H1 (cell line): Measurements from ENCODE around the gene COL12A1. TPM values are rescaled to one million over a fixed set of nuclear protein-coding genes. Genes with fewer than 3 reads are reported as not detected.

ENCODE experiments used
- CTCF ChIA-PET: fragments of 300-600 bp; sonication (Branson Sonifier 250); formaldehyde crosslinking; loops from one replicate; lab custom pipeline; 2021; ENCODE audit not compliant: partially characterized antibody; lab: Charles Lee
- POLR2A ChIA-PET: fragments of 300-600 bp; sonication (Branson Sonifier 250); formaldehyde crosslinking; loops from one replicate; lab custom pipeline; 2021; ENCODE audit warnings: inconsistent platforms; ENCODE audit not compliant: partially characterized antibody; lab: Charles Lee
- DNase-seq, 2 experiments: peaks; one replicate each; pipeline versions ENCODE4 v3.0.0 to v3.0.0-alpha.2; 2010 to 2022; ENCODE audit warnings: low spot score in 2 of 2, low read depth in 1 of 2, mixed read lengths in 1 of 2
- FAIRE-seq: peaks from 2 replicates; lab custom pipeline; 2011; peaks lifted over from hg19 to GRCh38; lab: Jason Lieb, UNC
- H2AFZ ChIP-seq: 2 replicates; pipeline ENCODE4 v1.8.1; 2012; ENCODE audit warnings: low read length, inconsistent platforms
- H2AK5ac ChIP-seq: 2 replicates; pipeline ENCODE4 v1.6.1; 2013; ENCODE audit warnings: low read depth, low read length
- H2BK120ac ChIP-seq: replicated peaks from 2 replicates; pipeline ENCODE3; 2013; ENCODE audit warnings: low read depth, low read length, inconsistent platforms
- H2BK12ac ChIP-seq: 2 replicates; pipeline ENCODE4 v1.6.1; 2013; ENCODE audit warnings: low read depth, low read length
- H2BK15ac ChIP-seq: 2 replicates; pipeline ENCODE4 v1.6.1; 2013; ENCODE audit warnings: low read length
- H2BK20ac ChIP-seq: 2 replicates; pipeline ENCODE4 v1.6.1; 2013; ENCODE audit warnings: low read length
- H2BK5ac ChIP-seq: 2 replicates; pipeline ENCODE4 v1.6.1; 2013; ENCODE audit warnings: low read depth, low read length
- H3K14ac ChIP-seq: 2 replicates; pipeline ENCODE4 v1.6.1; 2013; ENCODE audit warnings: inconsistent platforms; ENCODE audit not compliant: insufficient read length
- H3K18ac ChIP-seq: 2 replicates; pipeline ENCODE4 v1.6.1; 2013; ENCODE audit warnings: low read length; ENCODE audit errors: extremely low read depth
- H3K23ac ChIP-seq: 2 replicates; pipeline ENCODE4 v1.6.1; 2013; ENCODE audit warnings: inconsistent platforms; ENCODE audit not compliant: insufficient read length
- H3K23me2 ChIP-seq: 2 replicates; pipeline ENCODE4 v1.6.1; 2013; ENCODE audit warnings: low read depth, low read length
- H3K27ac ChIP-seq: 2 replicates; pipeline ENCODE4 v1.6.1; 2011; ENCODE audit warnings: low read depth, low read length, inconsistent platforms
- H3K27me3 ChIP-seq, 4 experiments: replicated peaks in 1 of 4; 1 replicate in 1 of 4; 2 replicates in 3 of 4; pipeline versions ENCODE4 v1.6.1 to v1.8.1; 2011 to 2013; ENCODE audit warnings: low read length in 3 of 4, mild to moderate bottlenecking in 3 of 4, inconsistent platforms in 2 of 4, mixed read lengths in 2 of 4, moderate library complexity in 1 of 4; ENCODE audit not compliant: control insufficient read depth in 3 of 4, insufficient read depth in 3 of 4; ENCODE audit errors: extremely low read depth in 1 of 4
- H3K36me3 ChIP-seq, 4 experiments: 2 replicates each; pipeline versions ENCODE4 v1.6.1 to v1.8.1; 2011 to 2013; ENCODE audit warnings: mild to moderate bottlenecking in 4 of 4, low read length in 3 of 4, moderate library complexity in 2 of 4, control low read depth in 1 of 4, inconsistent platforms in 1 of 4; ENCODE audit not compliant: insufficient read depth in 4 of 4, control insufficient read depth in 2 of 4
- H3K4ac ChIP-seq: replicated peaks from 2 replicates; pipeline ENCODE3; 2013; ENCODE audit warnings: low read length, low read depth, mixed read lengths, inconsistent platforms; ENCODE audit not compliant: insufficient read length
- H3K4me1 ChIP-seq, 4 experiments: replicated peaks in 1 of 4; 1 replicate in 1 of 4; 2 replicates in 3 of 4; pipeline versions ENCODE4 v1.6.1 to v1.8.1; 2011 to 2013; ENCODE audit warnings: low read length in 3 of 4, inconsistent platforms in 2 of 4, mixed read lengths in 1 of 4; ENCODE audit not compliant: insufficient read depth in 4 of 4, control insufficient read depth in 3 of 4
- H3K4me2 ChIP-seq, 2 experiments: 2 replicates each; pipeline versions ENCODE4 v1.6.1 to v1.8.1; 2011 to 2013; ENCODE audit warnings: low read depth in 2 of 2, low read length in 2 of 2, control low read depth in 1 of 2, inconsistent platforms in 1 of 2, mild to moderate bottlenecking in 1 of 2; ENCODE audit not compliant: insufficient read depth in 1 of 2
- H3K4me3 ChIP-seq, 4 experiments: fragments of 200-600, 300-600 bp in 1 of 4; sonication (generic), shearing (Covaris generic), sonication (Bioruptor Twin) in 1 of 4; 2 replicates each; pipeline versions ENCODE4 v1.5.1 to v1.8.1; 2011 to 2016; ENCODE audit warnings: low read length in 4 of 4, low read depth in 3 of 4, control low read depth in 2 of 4, inconsistent platforms in 2 of 4, mild to moderate bottlenecking in 2 of 4, mixed read lengths in 1 of 4, moderate library complexity in 1 of 4; ENCODE audit not compliant: insufficient read depth in 2 of 4; ENCODE audit errors: extremely low read depth in 1 of 4
- H3K56ac ChIP-seq: replicated peaks from 2 replicates; pipeline ENCODE3; 2013; ENCODE audit warnings: low read depth, mild to moderate bottlenecking, mixed read lengths, low read length, inconsistent platforms; ENCODE audit not compliant: insufficient read length
- H3K79me1 ChIP-seq: 2 replicates; pipeline ENCODE4 v1.6.1; 2013; ENCODE audit warnings: low read depth, low read length, control low read depth
- H3K79me2 ChIP-seq, 2 experiments: 2 replicates each; pipeline versions ENCODE4 v1.6.1 to v1.8.1; 2012 to 2013; ENCODE audit warnings: low read length in 2 of 2, mild to moderate bottlenecking in 2 of 2, inconsistent platforms in 1 of 2; ENCODE audit not compliant: insufficient read depth in 2 of 2, control insufficient read depth in 1 of 2
- H3K9ac ChIP-seq, 4 experiments: replicated peaks in 1 of 4; 1 replicate in 1 of 4; 2 replicates in 3 of 4; pipeline versions ENCODE4 v1.6.1 to v1.8.1; 2011 to 2013; ENCODE audit warnings: low read depth in 3 of 4, low read length in 3 of 4, control low read depth in 2 of 4, mild to moderate bottlenecking in 2 of 4, moderate library complexity in 2 of 4, inconsistent platforms in 1 of 4; ENCODE audit errors: extremely low read depth in 1 of 4
- H3K9me3 ChIP-seq, 2 experiments: 2 replicates each; pipeline versions ENCODE4 v1.6.1 to v1.8.1; 2012 to 2013; ENCODE audit warnings: mild to moderate bottlenecking in 2 of 2, moderate library complexity in 2 of 2, control low read depth in 1 of 2, inconsistent platforms in 1 of 2, low read depth in 1 of 2, low read length in 1 of 2, mixed read lengths in 1 of 2; ENCODE audit not compliant: insufficient read depth in 2 of 2
- H4K20me1 ChIP-seq, 2 experiments: replicated peaks in 1 of 2; 2 replicates each; pipeline versions ENCODE3 to v1.8.1; 2011 to 2013; ENCODE audit warnings: inconsistent platforms in 2 of 2, low read length in 2 of 2, mild to moderate bottlenecking in 1 of 2; ENCODE audit not compliant: insufficient read depth in 2 of 2, control insufficient read depth in 1 of 2
- H4K5ac ChIP-seq: 2 replicates; pipeline ENCODE4 v1.6.1; 2013; ENCODE audit warnings: low read length, low read depth, mixed read lengths, inconsistent platforms; ENCODE audit not compliant: insufficient read length
- H4K8ac ChIP-seq: 2 replicates; pipeline ENCODE4 v1.8.0; 2013; ENCODE audit warnings: mild to moderate bottlenecking, moderate library complexity, low read length, inconsistent platforms; ENCODE audit not compliant: insufficient read depth; ENCODE audit errors: extremely low read depth
- H4K91ac ChIP-seq: replicated peaks from 2 replicates; pipeline ENCODE3; 2013; ENCODE audit warnings: low read length, mixed read lengths, inconsistent platforms; ENCODE audit not compliant: insufficient read length
- CBX5 ChIP-seq: fragments of 300-800, 300-1000 bp; sonication (generic); IDR thresholded peaks from 2 replicates; pipeline ENCODE4 v1.7.1; 2016; ENCODE audit warnings: antibody characterized with exemption, low read length, low read depth
- FOSL1 ChIP-seq: IDR thresholded peaks from 2 replicates; pipeline ENCODE4 v1.6.1; 2011; ENCODE audit warnings: mild to moderate bottlenecking, low read depth, low read length, moderate library complexity; ENCODE audit not compliant: insufficient read depth
- GABPA ChIP-seq: IDR thresholded peaks from 2 replicates; pipeline ENCODE4 v1.6.1; 2011; ENCODE audit warnings: mild to moderate bottlenecking, low read length, moderate library complexity, borderline replicate concordance; ENCODE audit not compliant: insufficient read depth
- HDAC2 ChIP-seq, 2 experiments: fragments of 300-600 bp in 1 of 2; sonication (generic) in 1 of 2; IDR thresholded peaks; 2 replicates each; pipeline ENCODE4 v1.6.1; 2011 to 2012; ENCODE audit warnings: low read depth in 2 of 2, low read length in 2 of 2, mild to moderate bottlenecking in 2 of 2, moderate library complexity in 2 of 2, borderline replicate concordance in 1 of 2, inconsistent platforms in 1 of 2
- JUND ChIP-seq: IDR thresholded peaks from 2 replicates; pipeline ENCODE4 v1.6.1; 2011; ENCODE audit warnings: mild to moderate bottlenecking, improper control_type of control experiment, low read length
- PHF8 ChIP-seq: fragments of 200-600 bp; sonication (generic); conservative IDR thresholded peaks from 2 replicates; pipeline ENCODE4 v1.7.1; 2012; ENCODE audit warnings: low read depth, mild to moderate bottlenecking, inconsistent platforms, low read length, moderate library complexity
- POLR2AphosphoS5 ChIP-seq: IDR thresholded peaks from 2 replicates; pipeline ENCODE4 v1.6.1; 2011; ENCODE audit warnings: low read depth, low read length
- WGBS, 2 experiments: shearing (Covaris generic) in 1 of 2; methylation state at CpG; one replicate each; pipeline versions ENCODE4 v1.1.6 to v1.1.7; 2013 to 2015; ENCODE audit warnings: low lambda C conversion rate in 2 of 2, mixed read lengths in 2 of 2, inconsistent platforms in 1 of 2, low coverage in 1 of 2, missing lambda C conversion rate in 1 of 2; ENCODE audit not compliant: insufficient replicate concordance in 2 of 2, insufficient coverage in 1 of 2, insufficient read length in 1 of 2; ENCODE audit errors: extremely low coverage in 1 of 2, missing lambda C conversion rate in 1 of 2; 5-methylcytosine and 5-hydroxymethylcytosine counted together
- polyA plus RNA-seq, 7 experiments: library from polyadenylated mRNA; depleted of rRNA in 3 of 7; stranded (reverse) in 5 of 7; unstranded in 2 of 7; fragments of >200 nt in 5 of 7; fragments of 200-250 nt in 2 of 7; gene quantifications; 1 replicate in 5 of 7; 2 replicates in 1 of 7; 4 replicates in 1 of 7; pipeline versions ENCODE4 v1.2.1 to v1.2.3, GENCODE V29; 2011 to 2013; ENCODE audit warnings: missing spikeins in 2 of 7, mixed read lengths in 2 of 7
- total RNA-seq: library from RNA; stranded (reverse); fragmentation: NEBNext Ultra II Directional; extraction: Animal tissue kit (Norgen Biotek cat#: 25700); gene quantifications from 2 replicates; pipeline ENCODE4 v1.2.1, GENCODE V29; 2021

The COL12A1 gene
- total and polyA plus RNA-seq, 2 of the 8 experiments (the other 6 are each of a cell fraction or from before 2014, with no cell fraction given), result 1.4 to 4.7 TPM

GRCh38 chr6:75130784-75131183 lies 75.1 kb downstream of the COL12A1 start:
- no peak overlapping the region for H2BK120ac ChIP-seq
- H3K18ac ChIP-seq, result no peak overlapping the region
- H2BK15ac ChIP-seq, result no peak overlapping the region
- no peaks in the 10 kb centered on the region for H3K9me3 ChIP-seq
- H3K23ac ChIP-seq, result no peak overlapping the region
- H3K23me2 ChIP-seq, result no peaks in the 10 kb centered on the region
- H2BK12ac ChIP-seq, result no peak overlapping the region
- no peak overlapping the region for H3K4ac ChIP-seq
- H3K36me3 ChIP-seq, result no peaks in the 10 kb centered on the region
- H4K5ac ChIP-seq, result no peak overlapping the region
- H3K27ac ChIP-seq, result no peak overlapping the region
- no peaks in the 10 kb centered on the region for H3K79me1 ChIP-seq
- no peak overlapping the region for H3K56ac ChIP-seq
- H2AK5ac ChIP-seq, result no peak overlapping the region
- peak overlapping the region; percentile 12; the same call in 1 of the 2 replicates for H2AFZ ChIP-seq
- H3K9ac ChIP-seq, result no peak overlapping the region
- H3K14ac ChIP-seq, result no peak overlapping the region
- no peak overlapping the region for H4K8ac ChIP-seq
- H3K4me1 ChIP-seq, result no peaks in the 10 kb centered on the region
- H3K27me3 ChIP-seq, result no peaks in the 10 kb centered on the region
- TF ChIP-seq GABPA (no peak), POLR2AphosphoS5 (no peak), HDAC2 (IDR thresholded peaks at IDR 0.05; ENCODE audit: borderline replicate concordance in 1 of 2, low read depth in 2 of 2, low read length in 2 of 2) (no peak), JUND (no peak), CBX5 (no peak), FOSL1 (no peak), PHF8 (no peak)
- H3K4me2 ChIP-seq, result no peak overlapping the region
- no peaks in the 10 kb centered on the region for H3K79me2 ChIP-seq
- CTCF ChIA-PET, result interaction anchor here (1.3 kb wide), 1 partner anchor 156 kb away, joined by 3 read pairs; no protein-coding TSS in a partner anchor
- POLR2A ChIA-PET, result no interaction called here
- no peak for FAIRE-seq
- H2BK20ac ChIP-seq, result no peak overlapping the region
- WGBS, 2 experiments, result 82% methylated on average over 9 of the region's 9 CpGs; no CpG with 5 or more reads in 1 of the 2 experiments
- no peak overlapping the region for H4K91ac ChIP-seq
- no peak overlapping the region for H2BK5ac ChIP-seq
- no peak overlapping the region for H3K4me3 ChIP-seq
- DNase-seq, result no peak
- no peaks in the 10 kb centered on the region for H4K20me1 ChIP-seq
